ENCODE measurements around the gene ARID4A.
"Not testable (repeated sequence)": the region's sequence is repeated elsewhere in the genome, so short reads cannot be mapped to it uniquely, and the experiment has no call there.

The ARID4A gene

DNA sequence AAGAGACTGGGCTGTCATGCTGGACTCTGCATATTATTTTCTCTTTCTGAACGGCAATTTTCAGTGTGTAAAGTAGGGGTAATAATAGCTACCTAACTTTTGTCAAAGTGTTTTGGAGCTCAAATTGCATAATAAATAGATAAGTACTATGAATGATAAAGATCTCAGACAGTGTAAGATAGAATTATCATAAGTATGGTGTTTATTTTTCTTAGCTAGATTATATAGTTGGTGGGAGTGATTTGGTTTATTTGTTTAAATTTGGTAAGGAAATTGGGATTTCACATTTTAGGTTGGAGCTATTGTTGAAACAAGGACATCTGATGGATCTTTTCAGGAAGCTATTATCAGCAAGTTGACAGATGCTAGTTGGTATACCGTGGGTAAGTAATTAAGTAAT, 7.4 kb downstream of the ARID4A start:
- DNase-seq, result no peak
- no peak overlapping the region for H3K4me3 Mint-ChIP-seq
- H3K27ac Mint-ChIP-seq, result no peak overlapping the region
- no peaks in the 10 kb centered on the region for H3K27me3 Mint-ChIP-seq
- peaks cover 21% of the 10 kb centered on the region for H3K36me3 Mint-ChIP-seq (ENCODE audit: low read depth)
- no peak for ATAC-seq
- H3K9me3 Mint-ChIP-seq, result no peaks in the 10 kb centered on the region
- peaks cover 6% of the 10 kb centered on the region for H3K4me1 Mint-ChIP-seq

DNA sequence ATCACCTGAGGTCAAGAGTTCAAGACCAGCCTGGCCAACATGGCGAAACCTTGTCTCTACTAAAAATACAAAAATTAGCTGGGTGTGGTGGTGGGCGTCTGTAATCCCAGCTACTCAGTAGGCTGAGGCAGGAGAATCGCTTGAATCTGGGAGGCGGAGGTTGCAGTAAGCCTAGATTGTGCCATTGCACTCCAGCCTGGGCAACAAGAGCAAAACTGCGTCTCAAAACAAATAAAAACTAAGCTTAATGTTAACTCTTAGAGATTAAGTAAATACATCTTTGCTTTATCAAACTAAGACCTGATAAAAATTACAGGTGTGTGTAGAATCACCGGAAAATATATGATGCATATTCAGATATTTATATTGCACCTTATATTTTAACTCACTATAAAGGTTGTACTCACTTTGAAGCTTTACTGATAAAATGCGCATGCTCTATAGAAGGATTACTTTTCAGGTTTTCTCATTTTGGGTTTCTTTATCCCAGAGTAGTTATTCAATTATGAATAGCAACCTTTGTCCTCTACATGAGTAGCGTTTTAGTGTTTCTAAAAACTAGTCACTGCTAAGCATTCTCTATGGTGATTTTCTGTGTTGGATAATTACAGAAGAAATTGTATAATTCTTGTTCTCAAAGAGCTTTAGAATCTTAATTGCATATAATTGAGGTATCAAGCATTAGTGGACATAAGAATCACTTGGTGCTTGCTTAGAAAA, 9.4 kb downstream of the ARID4A start:
- H3K27ac Mint-ChIP-seq, result no peak overlapping the region
- peaks cover 18% of the 10 kb centered on the region for H3K36me3 Mint-ChIP-seq (ENCODE audit: low read depth)
- no peaks in the 10 kb centered on the region for H3K27me3 Mint-ChIP-seq
- ATAC-seq (no peak), DNase-seq (no peak)
- no peaks in the 10 kb centered on the region for H3K4me1 Mint-ChIP-seq
- H3K4me3 Mint-ChIP-seq, result no peak overlapping the region
- no peaks in the 10 kb centered on the region for H3K9me3 Mint-ChIP-seq

DNA sequence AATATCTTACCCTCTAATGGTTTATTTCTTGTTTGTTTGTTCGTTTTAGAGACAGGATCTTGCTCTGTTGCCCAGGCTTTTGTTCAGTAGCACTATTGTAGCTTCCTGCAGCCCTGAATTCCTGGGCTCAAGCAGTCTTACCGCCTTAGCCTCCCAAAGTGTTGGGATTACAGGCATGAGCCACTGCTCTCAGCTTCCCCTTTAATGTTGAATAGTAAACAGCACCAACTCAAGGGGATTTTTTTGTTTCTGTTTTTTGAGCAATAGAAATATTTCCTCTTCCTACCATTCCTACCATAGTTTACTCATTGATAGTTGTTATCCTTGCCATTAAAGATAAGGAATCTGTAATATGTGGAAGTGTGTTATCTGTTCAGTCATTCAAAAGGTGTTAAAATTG, 10.7 kb downstream of the ARID4A start:
- ATAC-seq (no peak), DNase-seq (no peak)
- Mint-ChIP-seq H3K27ac (no peak overlapping the region), H3K27me3 (no peaks in the 10 kb centered on the region), H3K4me3 (no peak overlapping the region), H3K36me3 (ENCODE audit: low read depth) (peaks cover 15% of the 10 kb centered on the region), H3K9me3 (no peaks in the 10 kb centered on the region), H3K4me1 (no peaks in the 10 kb centered on the region)

DNA sequence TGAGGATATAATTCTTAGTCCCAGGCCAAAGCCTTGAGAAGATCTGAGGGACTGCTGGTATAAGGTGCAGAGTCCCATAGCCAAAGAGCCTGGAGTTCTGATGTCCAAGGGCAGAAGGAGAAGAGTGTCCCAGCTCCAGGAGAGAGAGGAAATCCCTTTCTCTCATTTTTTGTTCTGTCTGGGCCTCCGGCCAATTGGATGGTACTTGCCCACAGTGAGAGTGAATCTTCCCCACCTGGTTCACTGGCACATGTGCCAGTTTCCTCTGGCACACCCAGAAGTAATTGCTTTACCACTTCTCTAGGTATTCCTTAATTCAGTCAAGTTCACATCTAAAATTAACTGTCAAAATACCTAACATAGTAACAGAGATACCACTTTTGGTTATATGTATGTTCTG, 15.3 kb downstream of the ARID4A start:
- ATAC-seq (no peak), DNase-seq (no peak)
- Mint-ChIP-seq H3K9me3 (no peaks in the 10 kb centered on the region), H3K27ac (no peak overlapping the region), H3K36me3 (ENCODE audit: low read depth) (peaks cover 13% of the 10 kb centered on the region), H3K4me3 (no peak overlapping the region), H3K4me1 (peaks cover 4% of the 10 kb centered on the region), H3K27me3 (no peaks in the 10 kb centered on the region)

DNA sequence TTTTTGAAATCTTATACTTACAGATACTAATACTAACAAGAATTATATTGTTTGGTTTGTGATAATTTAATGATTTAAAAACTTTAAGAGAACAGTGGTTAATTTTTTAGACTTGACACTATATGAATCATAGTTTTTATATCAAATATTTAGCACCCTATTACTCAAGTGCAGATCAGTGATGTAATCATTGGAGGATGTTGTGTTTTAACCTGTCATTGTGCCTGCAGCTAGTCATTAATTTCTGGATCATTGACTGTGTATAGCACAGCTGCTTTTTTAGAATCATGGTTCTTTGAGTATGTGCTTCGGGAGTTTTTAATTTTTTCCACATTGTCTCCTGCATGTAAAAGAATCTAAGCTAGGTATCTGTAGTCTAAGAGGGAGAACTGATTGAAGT, 17.3 kb downstream of the ARID4A start:
- no peak overlapping the region for H3K4me3 Mint-ChIP-seq
- ATAC-seq (no peak), DNase-seq (no peak)
- peaks cover 9% of the 10 kb centered on the region for H3K36me3 Mint-ChIP-seq (ENCODE audit: low read depth)
- H3K27ac Mint-ChIP-seq, result no peak overlapping the region
- H3K9me3 Mint-ChIP-seq, result no peaks in the 10 kb centered on the region
- H3K27me3 Mint-ChIP-seq, result no peaks in the 10 kb centered on the region
- H3K4me1 Mint-ChIP-seq, result peaks cover 4% of the 10 kb centered on the region

DNA sequence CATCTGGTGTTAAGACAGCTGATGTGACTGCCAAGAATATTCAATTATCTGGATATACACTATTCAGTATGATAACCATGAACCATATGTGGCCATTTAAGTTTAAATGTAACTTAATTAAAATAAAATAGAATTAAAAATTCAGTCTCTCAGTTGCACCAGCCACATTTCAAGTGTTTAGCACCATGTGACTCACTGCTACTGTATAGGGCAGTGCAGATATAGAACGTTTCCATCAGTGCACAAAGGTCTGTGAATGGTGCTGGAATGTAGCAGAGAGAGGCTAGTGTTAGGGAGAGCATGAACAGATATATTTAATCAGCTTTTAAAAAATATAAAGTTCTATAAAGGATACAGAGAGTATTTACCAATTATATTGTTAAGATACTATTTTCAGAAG, 28.7 kb downstream of the ARID4A start:
- H3K4me1 Mint-ChIP-seq, result peaks cover 15% of the 10 kb centered on the region
- no peak overlapping the region for H3K4me3 Mint-ChIP-seq
- H3K9me3 Mint-ChIP-seq, result no peaks in the 10 kb centered on the region
- DNase-seq (no peak), ATAC-seq (no peak)
- no peaks in the 10 kb centered on the region for H3K27me3 Mint-ChIP-seq
- peaks cover 19% of the 10 kb centered on the region for H3K36me3 Mint-ChIP-seq (ENCODE audit: low read depth)
- no peak overlapping the region for H3K27ac Mint-ChIP-seq

DNA sequence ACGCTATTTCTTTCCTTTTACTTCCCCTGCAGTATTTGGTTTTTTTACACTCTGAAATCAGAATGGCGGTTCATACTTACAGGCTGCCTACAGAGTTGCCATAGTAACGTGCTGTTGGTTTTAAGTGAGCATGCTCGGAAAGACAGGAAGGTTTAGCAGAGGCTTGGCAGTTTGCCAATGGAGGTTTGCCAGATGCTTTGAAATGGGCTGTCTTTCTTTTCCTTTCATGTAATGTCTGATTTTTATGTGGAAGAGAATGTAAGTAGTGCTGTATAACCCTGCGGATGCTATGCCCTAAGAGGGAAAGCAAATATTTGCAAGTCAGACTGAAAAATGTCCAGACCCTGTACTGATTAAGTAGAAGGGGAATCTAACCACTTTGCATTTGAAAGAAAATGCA, 32.8 kb downstream of the ARID4A start:
- Mint-ChIP-seq H3K27me3 (no peaks in the 10 kb centered on the region), H3K36me3 (ENCODE audit: low read depth) (peaks cover 18% of the 10 kb centered on the region), H3K4me3 (peak overlapping the region; percentile 74), H3K9me3 (no peaks in the 10 kb centered on the region), H3K27ac (peak overlapping the region; percentile 83), H3K4me1 (peaks cover 22% of the 10 kb centered on the region)
- peak; percentile 79 for DNase-seq
- ATAC-seq, result peak; percentile 93

DNA sequence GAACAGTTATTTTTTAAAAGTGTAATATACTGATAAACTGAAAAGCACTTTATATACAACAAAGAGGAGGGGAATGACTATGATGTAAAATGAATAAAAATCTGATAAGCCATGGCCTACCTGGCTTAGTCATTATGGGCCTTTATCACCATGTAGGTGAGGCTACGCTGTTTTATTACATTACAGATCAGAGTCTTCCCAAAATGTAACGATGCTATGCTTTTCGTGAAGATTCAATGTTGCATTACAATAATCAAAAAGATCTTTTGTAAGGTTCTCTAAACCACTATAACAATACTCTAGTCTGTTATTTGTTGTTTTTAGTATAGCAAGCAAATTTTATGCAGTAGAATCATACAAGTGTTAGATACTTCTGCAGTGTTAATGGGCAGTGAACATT, 34.2 kb downstream of the ARID4A start:
- no peak overlapping the region for H3K27ac Mint-ChIP-seq
- no peak for ATAC-seq
- H3K4me1 Mint-ChIP-seq, result peaks cover 22% of the 10 kb centered on the region
- peaks cover 18% of the 10 kb centered on the region for H3K36me3 Mint-ChIP-seq (ENCODE audit: low read depth)
- H3K9me3 Mint-ChIP-seq, result no peaks in the 10 kb centered on the region
- DNase-seq, result no peak
- no peaks in the 10 kb centered on the region for H3K27me3 Mint-ChIP-seq
- no peak overlapping the region for H3K4me3 Mint-ChIP-seq

DNA sequence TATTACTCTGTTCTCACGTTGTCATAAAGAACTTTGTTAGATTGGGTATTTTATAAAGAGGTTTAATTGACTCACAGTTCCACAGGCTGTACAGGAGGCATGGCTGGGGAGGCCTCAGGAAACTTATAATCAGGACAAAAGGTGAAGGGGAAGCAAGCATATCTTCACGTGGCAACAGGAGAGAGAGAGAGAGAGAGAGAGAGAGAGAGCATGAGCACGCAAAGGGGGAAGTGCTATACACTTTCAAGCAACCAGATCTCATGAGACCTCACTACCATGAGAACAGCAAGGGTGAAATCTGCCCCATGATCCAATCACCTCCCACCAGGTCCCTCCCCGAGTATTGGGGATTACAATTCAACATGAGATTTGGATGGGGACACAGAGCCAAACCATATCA, 41.3 kb downstream of the ARID4A start:
- H3K9me3 Mint-ChIP-seq, DNase-seq, H3K4me3 Mint-ChIP-seq, H3K4me1 Mint-ChIP-seq, H3K27ac Mint-ChIP-seq, ATAC-seq, H3K27me3 Mint-ChIP-seq: not testable (repeated sequence)
- peaks cover 15% of the 10 kb centered on the region for H3K36me3 Mint-ChIP-seq (ENCODE audit: low read depth)

DNA sequence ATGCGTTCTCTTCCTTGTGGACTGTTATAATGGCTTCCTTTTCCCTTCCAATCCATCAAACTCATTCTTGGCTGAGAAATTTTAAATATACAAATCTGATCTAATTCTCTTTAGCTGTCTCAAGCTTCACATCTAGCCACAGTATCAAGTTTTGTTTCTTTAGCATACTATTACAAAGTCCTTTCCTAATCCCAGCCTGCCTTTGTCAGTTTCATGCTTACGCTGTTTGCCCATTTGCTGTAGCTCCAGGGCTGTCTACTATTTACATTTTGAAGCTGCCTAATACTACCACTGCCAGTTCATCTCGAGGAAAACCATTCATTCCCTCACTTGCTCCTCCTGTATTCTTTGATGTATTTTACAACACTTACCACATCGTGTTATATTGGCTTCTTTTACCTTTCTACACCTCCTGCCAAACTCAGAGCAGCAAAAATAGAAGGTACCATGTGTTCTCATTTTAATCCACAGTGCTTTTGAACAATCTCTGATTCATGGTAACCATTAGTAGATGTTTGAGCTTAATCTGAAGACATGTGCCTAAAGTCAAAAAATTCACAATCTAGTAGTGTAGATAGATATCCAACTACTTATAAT, 42.9 kb downstream of the ARID4A start:
- DNase-seq (no peak), ATAC-seq (no peak)
- H3K9me3 Mint-ChIP-seq, result no peaks in the 10 kb centered on the region
- peaks cover 11% of the 10 kb centered on the region for H3K36me3 Mint-ChIP-seq (ENCODE audit: low read depth)
- no peaks in the 10 kb centered on the region for H3K4me1 Mint-ChIP-seq
- H3K27ac Mint-ChIP-seq, result no peak overlapping the region
- no peaks in the 10 kb centered on the region for H3K27me3 Mint-ChIP-seq
- H3K4me3 Mint-ChIP-seq, result no peak overlapping the region

DNA sequence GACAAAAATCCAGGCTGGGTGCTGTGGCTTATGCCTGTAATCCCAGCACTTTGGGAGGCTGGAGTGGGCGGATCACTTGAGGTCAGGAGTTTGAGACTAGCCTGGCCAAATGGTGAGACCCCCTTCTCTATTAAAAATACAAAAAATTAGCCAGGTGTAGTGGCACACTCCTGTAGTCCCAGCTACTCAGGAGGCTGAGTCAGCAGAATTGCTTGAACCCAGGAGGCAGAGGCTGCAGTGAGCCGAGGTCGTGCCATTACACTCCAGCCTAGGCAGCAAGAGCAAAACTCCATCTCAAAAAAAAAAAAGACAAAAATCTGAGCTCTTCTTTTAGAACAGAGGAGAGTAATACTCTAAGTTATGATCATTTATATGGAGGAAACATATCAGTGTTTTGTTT, 45.2 kb downstream of the ARID4A start:
- peaks cover 20% of the 10 kb centered on the region for H3K36me3 Mint-ChIP-seq (ENCODE audit: low read depth)
- not testable (repeated sequence) for ATAC-seq, H3K4me3 Mint-ChIP-seq, H3K4me1 Mint-ChIP-seq, DNase-seq, H3K9me3 Mint-ChIP-seq, H3K27ac Mint-ChIP-seq, H3K27me3 Mint-ChIP-seq

DNA sequence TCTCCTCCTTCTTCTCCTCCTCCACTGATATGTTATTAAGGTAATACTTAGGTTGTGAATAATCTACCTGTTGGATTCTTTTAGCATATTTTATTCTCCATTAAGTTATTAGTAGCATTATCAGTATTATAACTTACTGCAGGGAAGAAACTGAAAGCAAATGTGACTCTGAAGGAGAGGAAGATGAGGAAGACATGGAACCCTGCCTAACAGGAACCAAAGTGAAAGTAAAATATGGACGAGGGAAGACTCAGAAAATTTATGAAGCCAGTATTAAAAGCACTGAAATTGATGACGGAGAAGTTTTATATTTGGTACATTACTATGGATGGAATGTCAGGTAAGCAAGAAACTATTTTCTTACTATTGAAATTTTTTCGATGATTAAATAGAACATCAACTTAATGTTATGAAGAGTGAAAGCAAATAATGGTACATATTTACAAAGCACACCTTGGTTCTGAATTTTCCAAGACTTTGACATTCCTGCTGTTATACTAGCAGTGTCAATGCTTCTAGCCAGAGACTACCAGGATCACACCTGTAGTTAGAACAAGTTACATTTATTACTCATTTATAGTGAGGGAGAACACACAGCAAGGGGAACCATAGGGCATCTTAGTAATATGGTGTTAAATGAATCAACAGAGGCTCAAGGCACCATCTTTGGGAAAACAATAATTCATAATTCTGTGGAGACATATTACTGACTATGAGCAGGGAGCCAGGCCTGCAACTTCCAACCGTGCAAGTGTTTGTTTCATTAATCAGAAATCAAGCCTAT, 55.4 kb downstream of the ARID4A start:
- H3K4me1 Mint-ChIP-seq, result peaks cover 15% of the 10 kb centered on the region
- H3K4me3 Mint-ChIP-seq, result peak overlapping the region; percentile 69
- peak; percentile 57 for ATAC-seq
- no peaks in the 10 kb centered on the region for H3K9me3 Mint-ChIP-seq
- no peaks in the 10 kb centered on the region for H3K27me3 Mint-ChIP-seq
- DNase-seq, result no peak
- peak overlapping the region; percentile 63 for H3K27ac Mint-ChIP-seq
- peaks cover 32% of the 10 kb centered on the region for H3K36me3 Mint-ChIP-seq (ENCODE audit: low read depth)

DNA sequence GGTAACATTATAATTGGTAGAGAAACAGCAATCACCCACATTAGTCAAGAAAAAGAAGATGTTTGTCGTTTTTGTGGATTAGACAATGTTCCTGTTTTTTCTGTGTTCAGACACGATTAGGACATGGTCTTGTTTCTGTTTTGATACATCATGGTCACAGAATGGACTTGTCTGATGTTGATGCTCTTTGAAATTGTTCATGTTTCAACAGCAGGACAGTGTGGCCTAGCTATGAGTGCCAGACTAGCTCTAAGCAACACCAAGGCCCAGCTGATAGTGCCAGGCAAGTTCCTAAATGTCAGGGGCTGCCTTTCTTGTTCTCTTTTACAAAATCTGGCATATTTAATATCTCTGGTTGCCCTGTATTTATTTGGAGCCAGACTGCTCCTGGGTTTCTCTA, 56.5 kb downstream of the ARID4A start:
- H3K9me3 Mint-ChIP-seq, result no peaks in the 10 kb centered on the region
- no peak overlapping the region for H3K27ac Mint-ChIP-seq
- ATAC-seq, result no peak
- no peak for DNase-seq
- peaks cover 15% of the 10 kb centered on the region for H3K4me1 Mint-ChIP-seq
- H3K27me3 Mint-ChIP-seq, result no peaks in the 10 kb centered on the region
- H3K4me3 Mint-ChIP-seq, result no peak overlapping the region
- peaks cover 27% of the 10 kb centered on the region for H3K36me3 Mint-ChIP-seq (ENCODE audit: low read depth)

DNA sequence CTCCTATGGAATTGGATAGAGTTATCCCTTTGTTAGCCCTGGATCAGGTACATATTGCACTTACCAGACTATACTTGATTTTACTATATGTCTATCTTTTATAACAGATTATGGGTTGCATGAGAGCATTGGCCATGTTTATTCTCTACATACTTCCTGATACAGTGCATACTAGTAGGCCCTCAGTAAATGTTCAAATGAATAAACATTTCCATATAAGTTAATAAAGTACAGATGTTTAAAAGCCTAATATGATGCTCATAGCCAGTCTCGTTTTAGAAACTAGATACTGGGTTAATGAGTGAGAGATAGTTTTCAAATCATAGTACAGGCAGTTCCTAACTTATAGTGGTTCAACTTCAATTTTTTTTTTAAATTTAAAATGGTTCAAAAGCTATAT, 57.9 kb downstream of the ARID4A start:
- Mint-ChIP-seq H3K27me3 (no peaks in the 10 kb centered on the region), H3K9me3 (no peaks in the 10 kb centered on the region), H3K36me3 (ENCODE audit: low read depth) (peaks cover 21% of the 10 kb centered on the region), H3K27ac (no peak overlapping the region), H3K4me1 (peaks cover 15% of the 10 kb centered on the region), H3K4me3 (no peak overlapping the region)
- ATAC-seq (no peak), DNase-seq (no peak)

DNA sequence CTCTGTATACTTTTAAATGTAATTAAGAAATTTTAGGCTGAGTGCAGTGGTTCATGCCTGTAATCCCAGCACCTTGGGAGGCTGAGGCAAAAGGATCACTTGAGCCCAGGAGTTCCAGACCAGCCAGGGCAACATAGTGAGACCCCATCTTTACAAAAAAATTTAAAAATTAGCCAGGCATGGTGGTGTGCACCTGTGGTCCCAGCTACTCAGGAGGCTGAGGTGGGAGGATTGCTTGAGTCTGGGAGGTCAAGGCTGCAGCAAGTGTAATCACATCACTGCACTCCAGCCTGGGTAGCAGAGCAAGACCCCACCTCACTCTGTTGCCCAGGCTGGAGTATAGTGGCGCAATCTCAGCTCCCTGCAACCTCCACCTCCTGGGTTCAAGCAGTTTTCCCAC, 63.9 kb downstream of the ARID4A start:
- H3K36me3 Mint-ChIP-seq (ENCODE audit: low read depth), result peaks cover 13% of the 10 kb centered on the region
- DNase-seq, H3K9me3 Mint-ChIP-seq, H3K4me1 Mint-ChIP-seq, H3K4me3 Mint-ChIP-seq, H3K27ac Mint-ChIP-seq, ATAC-seq, H3K27me3 Mint-ChIP-seq: not testable (repeated sequence)
